Stimulated activated naive CD8-positive, alpha-beta T cell treated with anti-CD3 and anti-CD28 coated beads, Interleukin-15, Interleukin-2, amounts not matched to agents 100 ng/mL and 50 ng/mL, for 24 hours (primary cell): ENCODE measurements around the gene TFAM.
A peak's percentile ranks its signal among the peaks of the same experiment; 100 is the strongest.

Source experiments
- H3K27ac Mint-ChIP-seq: one replicate; pipeline ENCODE4 v1.8.0; 2021; ENCODE audit warnings: mild to moderate bottlenecking, mixed read lengths
- H3K27me3 Mint-ChIP-seq: one replicate; pipeline ENCODE4 v1.8.0; 2021; ENCODE audit warnings: mixed read lengths
- H3K36me3 Mint-ChIP-seq: one replicate; pipeline ENCODE4 v1.8.0; 2021; ENCODE audit warnings: low read depth, mixed read lengths
- H3K4me1 Mint-ChIP-seq: one replicate; pipeline ENCODE4 v1.8.0; 2021; ENCODE audit warnings: low read depth, mixed read lengths
- H3K4me3 Mint-ChIP-seq: one replicate; pipeline ENCODE4 v1.8.0; 2021; ENCODE audit warnings: mild to moderate bottlenecking, mixed read lengths
- H3K9me3 Mint-ChIP-seq: one replicate; pipeline ENCODE4 v1.8.0; 2021; ENCODE audit warnings: mixed read lengths

TFAM gene

GRCh38 chr10:58360412-58361004, 24.7 kb upstream of the TFAM start:
- no peaks in the 10 kb centered on the region for H3K9me3 Mint-ChIP-seq
- H3K27me3 Mint-ChIP-seq, result no peaks in the 10 kb centered on the region
- peaks cover 27% of the 10 kb centered on the region for H3K4me1 Mint-ChIP-seq
- H3K27ac Mint-ChIP-seq, result no peak overlapping the region
- peaks cover 26% of the 10 kb centered on the region for H3K36me3 Mint-ChIP-seq
- no peak overlapping the region for H3K4me3 Mint-ChIP-seq

- H3K9me3 Mint-ChIP-seq, result no peaks in the 10 kb centered on the region
- no peaks in the 10 kb centered on the region for H3K27me3 Mint-ChIP-seq
Measured at GRCh38 chr10:58361353-58361752, 23.9 kb upstream of the TFAM start.

GRCh38 chr10:58362027-58362789, 23.0 kb upstream of the TFAM start:
- peaks cover 26% of the 10 kb centered on the region for H3K36me3 Mint-ChIP-seq
- no peaks in the 10 kb centered on the region for H3K9me3 Mint-ChIP-seq
- peaks cover 27% of the 10 kb centered on the region for H3K4me1 Mint-ChIP-seq
- H3K27me3 Mint-ChIP-seq, result no peaks in the 10 kb centered on the region
- no peak overlapping the region for H3K4me3 Mint-ChIP-seq
- no peak overlapping the region for H3K27ac Mint-ChIP-seq

More at GRCh38 chr10:58361353-58361752, 23.9 kb upstream of the TFAM start:
- H3K4me1 Mint-ChIP-seq, result peaks cover 27% of the 10 kb centered on the region
- no peak overlapping the region for H3K4me3 Mint-ChIP-seq
- H3K27ac Mint-ChIP-seq, result no peak overlapping the region
- peaks cover 26% of the 10 kb centered on the region for H3K36me3 Mint-ChIP-seq

- H3K4me3 Mint-ChIP-seq, result no peak overlapping the region
- no peaks in the 10 kb centered on the region for H3K9me3 Mint-ChIP-seq
- H3K27ac Mint-ChIP-seq, result no peak overlapping the region
- no peaks in the 10 kb centered on the region for H3K4me1 Mint-ChIP-seq
- H3K36me3 Mint-ChIP-seq, result peaks cover 19% of the 10 kb centered on the region
- H3K27me3 Mint-ChIP-seq, result no peaks in the 10 kb centered on the region
Measured at GRCh38 chr10:58367069-58367468, 18.1 kb upstream of the TFAM start.

- Mint-ChIP-seq H3K9me3 (no peaks in the 10 kb centered on the region), H3K4me1 (no peaks in the 10 kb centered on the region), H3K27ac (no peak overlapping the region), H3K27me3 (no peaks in the 10 kb centered on the region), H3K36me3 (no peaks in the 10 kb centered on the region), H3K4me3 (no peak overlapping the region)
Measured at GRCh38 chr10:58371473-58371872, 13.7 kb upstream of the TFAM start.

GRCh38 chr10:58372607-58373441, 12.4 kb upstream of the TFAM start:
- Mint-ChIP-seq H3K4me3 (no peak overlapping the region), H3K4me1 (no peaks in the 10 kb centered on the region), H3K27me3 (no peaks in the 10 kb centered on the region), H3K9me3 (no peaks in the 10 kb centered on the region), H3K27ac (no peak overlapping the region), H3K36me3 (no peaks in the 10 kb centered on the region)

GRCh38 chr10:58373442-58373827, 11.8 kb upstream of the TFAM start:
- Mint-ChIP-seq H3K27ac (no peak overlapping the region), H3K4me1 (no peaks in the 10 kb centered on the region), H3K27me3 (no peaks in the 10 kb centered on the region), H3K9me3 (no peaks in the 10 kb centered on the region), H3K4me3 (no peak overlapping the region), H3K36me3 (no peaks in the 10 kb centered on the region)

GRCh38 chr10:58382489-58382995, 2.7 kb upstream of the TFAM start:
- no peak overlapping the region for H3K27ac Mint-ChIP-seq
- H3K4me3 Mint-ChIP-seq, result no peak overlapping the region
- no peaks in the 10 kb centered on the region for H3K9me3 Mint-ChIP-seq
- no peaks in the 10 kb centered on the region for H3K27me3 Mint-ChIP-seq
- H3K4me1 Mint-ChIP-seq, result peaks cover 36% of the 10 kb centered on the region
- H3K36me3 Mint-ChIP-seq, result peaks cover 11% of the 10 kb centered on the region

GRCh38 chr10:58384095-58384494, 1.1 kb upstream of the TFAM start:
- Mint-ChIP-seq H3K27me3 (no peaks in the 10 kb centered on the region), H3K4me1 (peaks cover 52% of the 10 kb centered on the region), H3K9me3 (no peaks in the 10 kb centered on the region), H3K27ac (peak overlapping the region; percentile 70), H3K36me3 (peaks cover 26% of the 10 kb centered on the region), H3K4me3 (peak overlapping the region; percentile 99)

GRCh38 chr10:58384544-58384998, 639 bp upstream of the TFAM start:
- Mint-ChIP-seq H3K4me1 (peaks cover 55% of the 10 kb centered on the region), H3K4me3 (peak overlapping the region; percentile 99), H3K9me3 (no peaks in the 10 kb centered on the region), H3K36me3 (peaks cover 31% of the 10 kb centered on the region), H3K27ac (peak overlapping the region; percentile 97), H3K27me3 (no peaks in the 10 kb centered on the region)

- Mint-ChIP-seq H3K9me3 (no peaks in the 10 kb centered on the region), H3K27me3 (no peaks in the 10 kb centered on the region), H3K4me1 (peaks cover 62% of the 10 kb centered on the region), H3K4me3 (peak overlapping the region; percentile 99), H3K27ac (peak overlapping the region; percentile 97), H3K36me3 (peaks cover 40% of the 10 kb centered on the region)
Measured at GRCh38 chr10:58385784-58386112, 538 bp downstream of the TFAM start.

- Mint-ChIP-seq H3K27me3 (no peaks in the 10 kb centered on the region), H3K36me3 (peaks cover 67% of the 10 kb centered on the region), H3K27ac (no peak overlapping the region), H3K9me3 (no peaks in the 10 kb centered on the region), H3K4me1 (peaks cover 52% of the 10 kb centered on the region), H3K4me3 (no peak overlapping the region)
Measured at GRCh38 chr10:58389024-58389423, 3.8 kb downstream of the TFAM start.

GRCh38 chr10:58393317-58393716, 8.1 kb downstream of the TFAM start:
- H3K9me3 Mint-ChIP-seq, result no peaks in the 10 kb centered on the region
- H3K27ac Mint-ChIP-seq, result no peak overlapping the region
- H3K27me3 Mint-ChIP-seq, result no peaks in the 10 kb centered on the region
- no peak overlapping the region for H3K4me3 Mint-ChIP-seq
- H3K4me1 Mint-ChIP-seq, result peaks cover 25% of the 10 kb centered on the region
- peaks cover 84% of the 10 kb centered on the region for H3K36me3 Mint-ChIP-seq

- Mint-ChIP-seq H3K4me3 (no peak overlapping the region), H3K27ac (no peak overlapping the region)
Measured at GRCh38 chr10:58394471-58394870, 9.3 kb downstream of the TFAM start.

GRCh38 chr10:58396057-58396456, 10.8 kb downstream of the TFAM start:
- Mint-ChIP-seq H3K4me3 (no peak overlapping the region), H3K4me1 (peaks cover 7% of the 10 kb centered on the region), H3K9me3 (no peaks in the 10 kb centered on the region), H3K27ac (no peak overlapping the region), H3K27me3 (no peaks in the 10 kb centered on the region), H3K36me3 (peaks cover 86% of the 10 kb centered on the region)

More at GRCh38 chr10:58394471-58394870, 9.3 kb downstream of the TFAM start:
- no peaks in the 10 kb centered on the region for H3K9me3 Mint-ChIP-seq
- no peaks in the 10 kb centered on the region for H3K27me3 Mint-ChIP-seq
- H3K4me1 Mint-ChIP-seq, result peaks cover 14% of the 10 kb centered on the region
- peaks cover 80% of the 10 kb centered on the region for H3K36me3 Mint-ChIP-seq
